ENCODE measurements around the gene GRIN2C. TPM values are rescaled to one million over a fixed set of nuclear protein-coding genes. Genes with fewer than 3 reads are reported as not detected.

The GRIN2C gene
- total and polyA plus RNA-seq, 4 donors: 0.01 to 0.03 (median 0.02) TPM; not detected in 1

DNA sequence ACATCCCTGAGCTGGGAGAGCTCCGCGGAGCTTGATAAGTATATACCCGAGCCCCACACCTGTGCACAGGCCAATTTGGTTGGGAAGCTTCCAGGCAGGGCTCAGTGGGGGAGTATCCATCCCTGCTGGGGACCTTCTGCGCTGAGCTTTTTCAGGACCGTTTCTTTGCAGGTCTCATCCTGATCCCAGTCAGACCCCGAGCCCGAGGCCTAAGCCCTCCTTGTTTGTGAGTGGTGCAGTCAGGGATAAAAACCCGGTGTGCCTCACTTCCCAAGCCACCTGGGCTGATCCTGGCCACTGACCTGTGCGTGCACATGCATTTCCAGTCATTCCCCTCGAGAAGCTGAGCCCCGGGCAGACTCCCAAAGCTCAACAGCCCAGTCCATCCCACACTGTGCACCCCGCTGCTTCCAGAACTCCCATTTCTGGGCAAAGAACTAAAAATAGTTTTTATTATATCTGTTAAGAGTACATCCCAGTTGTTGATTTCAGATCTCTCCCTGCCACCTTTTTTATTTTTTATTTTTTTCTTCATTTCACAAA lies 56.2 kb downstream of the GRIN2C start:
- WGBS, 2 donors: 93 to 95% methylated on average over 12 of the region's 12 CpGs
- ATAC-seq (ENCODE audit: insufficient read depth, low FRiP score): no peak

GRCh38 chr17:74801896-74802295 lies 57.8 kb downstream of the GRIN2C start:
- Histone ChIP-seq H3K9me3 (ENCODE audit: control insufficient read depth in 4 of 4, insufficient read depth in 3 of 4, low read length in 3 of 4) (no peaks in the 10 kb centered on the region), H3K36me3 (ENCODE audit: control insufficient read depth in 4 of 4, insufficient read depth in 4 of 4, low read length in 4 of 4) (peaks cover 0 to 32% (median 3%) of the 10 kb centered on the region in 4 donors), H3K9ac (ENCODE audit: insufficient read depth in 1 of 2, low read length in 2 of 2) (no peak overlapping the region), H3K27ac (ENCODE audit: low read depth in 1 of 2, low read length in 1 of 2) (no peak overlapping the region), H3K4me3 (no peak overlapping the region), H3K27me3 (ENCODE audit: control insufficient read depth in 3 of 3, insufficient read depth in 3 of 3, low read length in 2 of 3) (no peaks in the 10 kb centered on the region), H3K4me1 (ENCODE audit: control insufficient read depth in 5 of 5, insufficient read depth in 5 of 5, low read length in 5 of 5) (peaks cover 0 to 3% (median 0%) of the 10 kb centered on the region in 5 donors)
- WGBS, 2 donors: 90 to 94% methylated on average over 8 of the region's 8 CpGs
- no peak for ATAC-seq (ENCODE audit: insufficient read depth, low FRiP score)
- no peak for TF ChIP-seq CTCF (IDR thresholded peaks at IDR 0.05; ENCODE audit: control extremely low read depth, extremely low read depth)
- DNase-seq: no peak

More for the DNA sequence above, 56.2 kb downstream of the GRIN2C start:
- Histone ChIP-seq H3K27ac (ENCODE audit: low read depth in 1 of 2, low read length in 1 of 2) (no peak overlapping the region), H3K4me1 (ENCODE audit: control insufficient read depth in 5 of 5, insufficient read depth in 5 of 5, low read length in 5 of 5) (peaks cover 0 to 10% (median 6%) of the 10 kb centered on the region in 5 donors), H3K36me3 (ENCODE audit: control insufficient read depth in 4 of 4, insufficient read depth in 4 of 4, low read length in 4 of 4) (peaks cover 0 to 29% (median 3%) of the 10 kb centered on the region in 4 donors), H3K4me3 (no peak overlapping the region), H3K9me3 (ENCODE audit: control insufficient read depth in 4 of 4, insufficient read depth in 3 of 4, low read length in 3 of 4) (no peaks in the 10 kb centered on the region), H3K27me3 (ENCODE audit: control insufficient read depth in 3 of 3, insufficient read depth in 3 of 3, low read length in 2 of 3) (no peaks in the 10 kb centered on the region), H3K9ac (ENCODE audit: insufficient read depth in 1 of 2, low read length in 2 of 2) (no peak overlapping the region)
- no peak for TF ChIP-seq CTCF (IDR thresholded peaks at IDR 0.05; ENCODE audit: control extremely low read depth, extremely low read depth)
- no peak for DNase-seq

DNA sequence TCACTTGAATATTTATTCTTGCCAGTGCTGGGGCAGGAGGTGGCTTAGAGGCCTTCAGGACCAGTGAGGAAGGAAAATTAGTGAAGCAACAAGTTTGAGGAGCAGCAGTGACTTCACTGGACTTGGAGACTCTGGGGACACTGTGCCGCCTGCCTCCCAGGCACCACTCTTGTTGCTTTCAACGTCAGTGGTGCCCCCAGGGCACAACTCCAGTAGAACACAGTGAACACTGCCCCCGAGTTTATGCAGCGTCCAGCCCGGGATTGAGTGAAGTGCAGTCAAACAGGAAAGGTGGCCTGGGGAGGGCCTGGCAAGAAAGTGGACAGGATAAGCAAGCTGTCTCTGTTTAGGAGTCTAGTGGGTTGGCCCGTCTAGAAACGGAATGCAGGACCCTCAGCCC lies 59.2 kb downstream of the GRIN2C start:
- ATAC-seq (ENCODE audit: insufficient read depth, low FRiP score) (no peak), DNase-seq (no peak)
- WGBS, 2 donors: 85 to 89% methylated on average over 7 of the region's 7 CpGs
- no peaks in the 10 kb centered on the region for H3K9me3 ChIP-seq (ENCODE audit: control insufficient read depth in 4 of 4, insufficient read depth in 3 of 4, low read length in 3 of 4)
- no peak for TF ChIP-seq CTCF (IDR thresholded peaks at IDR 0.05; ENCODE audit: control extremely low read depth, extremely low read depth)
- no peak overlapping the region for H3K27ac ChIP-seq (ENCODE audit: low read depth in 1 of 2, low read length in 1 of 2)
- no peak overlapping the region for H3K9ac ChIP-seq (ENCODE audit: insufficient read depth in 1 of 2, low read length in 2 of 2)
- H3K36me3 ChIP-seq (ENCODE audit: control insufficient read depth in 4 of 4, insufficient read depth in 4 of 4, low read length in 4 of 4): peaks cover 2 to 44% (median 5%) of the 10 kb centered on the region in 4 donors
- no peak overlapping the region for H3K4me3 ChIP-seq
- H3K27me3 ChIP-seq (ENCODE audit: control insufficient read depth in 3 of 3, insufficient read depth in 3 of 3, low read length in 2 of 3): no peaks in the 10 kb centered on the region
- H3K4me1 ChIP-seq (ENCODE audit: control insufficient read depth in 5 of 5, insufficient read depth in 5 of 5, low read length in 5 of 5): peaks cover 0 to 3% (median 0%) of the 10 kb centered on the region in 5 donors

- ATAC-seq (ENCODE audit: insufficient read depth, low FRiP score) (no peak), DNase-seq (no peak)
- peaks cover 0 to 50% (median 8%) of the 10 kb centered on the region in 4 donors for H3K36me3 ChIP-seq (ENCODE audit: control insufficient read depth in 4 of 4, insufficient read depth in 4 of 4, low read length in 4 of 4)
- H3K4me3 ChIP-seq: no peak overlapping the region
- no peak overlapping the region for H3K9ac ChIP-seq (ENCODE audit: insufficient read depth in 1 of 2, low read length in 2 of 2)
- no peak overlapping the region for H3K27ac ChIP-seq (ENCODE audit: low read depth in 1 of 2, low read length in 1 of 2)
- WGBS, 2 donors: 94 to 97% methylated on average over 14 of the region's 14 CpGs
- no peak for TF ChIP-seq CTCF (IDR thresholded peaks at IDR 0.05; ENCODE audit: control extremely low read depth, extremely low read depth)
- no peaks in the 10 kb centered on the region for H3K9me3 ChIP-seq (ENCODE audit: control insufficient read depth in 4 of 4, insufficient read depth in 3 of 4, low read length in 3 of 4)
- no peaks in the 10 kb centered on the region for H3K4me1 ChIP-seq (ENCODE audit: control insufficient read depth in 5 of 5, insufficient read depth in 5 of 5, low read length in 5 of 5)
- H3K27me3 ChIP-seq (ENCODE audit: control insufficient read depth in 3 of 3, insufficient read depth in 3 of 3, low read length in 2 of 3): no peaks in the 10 kb centered on the region
These were observed 60.6 kb downstream of the GRIN2C start for GRCh38 chr17:74799097-74799496.
